ENCODE data around the gene MCHR1.

DNA sequence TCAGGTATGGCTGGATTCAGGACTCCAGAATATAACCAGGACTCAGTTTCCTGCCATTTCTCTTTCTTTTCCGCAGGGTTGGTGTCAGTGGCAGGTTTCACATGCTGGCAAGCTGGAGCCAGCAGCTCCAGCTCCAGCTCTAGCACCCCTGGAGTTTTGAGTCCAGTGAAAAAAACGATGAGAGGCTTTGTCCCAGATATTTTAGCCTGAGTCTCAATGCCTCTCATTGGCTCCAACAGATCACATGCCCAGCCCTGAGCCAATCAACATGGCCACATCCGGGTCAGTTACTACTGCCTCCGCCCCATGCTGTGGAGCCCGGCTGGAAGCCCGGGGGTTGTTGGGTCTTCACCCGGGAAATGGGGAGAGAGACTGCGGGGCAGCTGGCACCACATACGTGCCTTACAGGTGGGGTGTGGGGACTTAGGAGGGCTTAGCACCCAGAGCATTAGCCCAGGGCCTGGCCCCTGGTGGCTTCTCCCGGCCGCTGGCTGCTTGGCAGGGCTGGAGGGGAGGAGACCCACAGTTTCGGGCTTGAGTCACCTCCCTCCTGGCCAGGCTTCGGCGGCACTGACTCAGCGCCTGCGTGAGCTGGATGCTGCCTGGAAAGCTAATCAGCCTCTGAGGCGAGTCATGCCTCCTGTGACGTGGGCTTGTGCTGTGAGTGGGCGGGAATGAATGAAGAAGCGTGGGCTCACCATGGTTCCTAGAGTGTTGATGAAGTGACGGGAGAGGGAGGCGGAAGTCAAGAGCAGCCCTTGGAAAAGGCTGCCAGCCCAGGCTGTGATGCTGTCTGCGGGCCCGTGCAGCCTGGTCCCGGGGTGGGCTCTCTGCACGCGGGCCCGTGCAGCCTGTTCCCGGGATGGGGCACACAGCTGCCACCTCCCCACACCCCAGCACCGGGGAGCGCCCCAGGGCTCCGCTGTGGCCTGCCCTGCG, 27.5 kb upstream of the MCHR1 start:
- TF ChIP-seq POLR2AphosphoS5 (IDR thresholded peaks at IDR 0.05; ENCODE audit: insufficient read depth in 1 of 2, low read depth in 1 of 2) = peak; percentile 95 to 98
- TF ChIP-seq, protein P1, sequence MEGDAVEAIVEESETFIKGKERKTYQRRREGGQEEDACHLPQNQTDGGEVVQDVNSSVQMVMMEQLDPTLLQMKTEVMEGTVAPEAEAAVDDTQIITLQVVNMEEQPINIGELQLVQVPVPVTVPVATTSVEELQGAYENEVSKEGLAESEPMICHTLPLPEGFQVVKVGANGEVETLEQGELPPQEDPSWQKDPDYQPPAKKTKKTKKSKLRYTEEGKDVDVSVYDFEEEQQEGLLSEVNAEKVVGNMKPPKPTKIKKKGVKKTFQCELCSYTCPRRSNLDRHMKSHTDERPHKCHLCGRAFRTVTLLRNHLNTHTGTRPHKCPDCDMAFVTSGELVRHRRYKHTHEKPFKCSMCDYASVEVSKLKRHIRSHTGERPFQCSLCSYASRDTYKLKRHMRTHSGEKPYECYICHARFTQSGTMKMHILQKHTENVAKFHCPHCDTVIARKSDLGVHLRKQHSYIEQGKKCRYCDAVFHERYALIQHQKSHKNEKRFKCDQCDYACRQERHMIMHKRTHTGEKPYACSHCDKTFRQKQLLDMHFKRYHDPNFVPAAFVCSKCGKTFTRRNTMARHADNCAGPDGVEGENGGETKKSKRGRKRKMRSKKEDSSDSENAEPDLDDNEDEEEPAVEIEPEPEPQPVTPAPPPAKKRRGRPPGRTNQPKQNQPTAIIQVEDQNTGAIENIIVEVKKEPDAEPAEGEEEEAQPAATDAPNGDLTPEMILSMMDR (IDR thresholded peaks at IDR 0.05) = no peak
